ENCODE data around the gene CUL3. TPM values are rescaled to one million over a fixed set of nuclear protein-coding genes. Genes with fewer than 3 reads are reported as not detected.
A peak's percentile ranks its signal among the peaks of the same experiment; 100 is the strongest.

CUL3 gene
- total RNA-seq, 1 experiment from 2014 or later = 114 TPM

- no peaks in the 10 kb centered on the region for H3K27me3 ChIP-seq (ENCODE audit: insufficient read depth, low read length)
- H3T11ph ChIP-seq (ENCODE audit: low read length) = no peak overlapping the region
- H3K4ac ChIP-seq (ENCODE audit: low read depth, low read length) = no peak overlapping the region
- no peak overlapping the region for H3K9ac ChIP-seq (ENCODE audit: extremely low read depth, insufficient read length, low read length)
- Mint-ChIP-seq H3K4me3 (no peak overlapping the region), H3K9me3 (no peaks in the 10 kb centered on the region; a peak in 1 of 5 replicates), H3K36me3 (ENCODE audit: insufficient read depth in 1 of 3, low read depth in 3 of 3) (peaks cover 11 to 21% (median 13%) of the 10 kb centered on the region in 3 experiments; a peak in 6 of 7 replicates), H3K27ac (peak overlapping the region; percentile 9 to 64 (median 18); a peak in 2 of 7 replicates), H3K4me1 (peaks cover 42 to 48% of the 10 kb centered on the region in 2 experiments), H3K27me3 (ENCODE audit: low read depth) (no peaks in the 10 kb centered on the region)
- no peak for DNase-seq
- H4K91ac ChIP-seq (ENCODE audit: insufficient read length, low read depth, low read length) = no peak overlapping the region
- H3K79me1 ChIP-seq (ENCODE audit: insufficient read depth, low read depth, low read length, poor library complexity, severe bottlenecking) = peaks cover 8% of the 10 kb centered on the region
- H3K56ac ChIP-seq (ENCODE audit: insufficient read length, low read depth, low read length) = no peak overlapping the region
- no peak overlapping the region for H3K23ac ChIP-seq (ENCODE audit: insufficient read length, low read depth, low read length)
- H4K8ac ChIP-seq (replicated peaks; ENCODE audit: insufficient read length, low read depth, low read length) = no peak overlapping the region
- no peak overlapping the region for H2AFZ ChIP-seq (ENCODE audit: low read length)
- no peak overlapping the region for H2AK5ac ChIP-seq (ENCODE audit: insufficient read length, low read length)
- H3K4me2 ChIP-seq (ENCODE audit: insufficient read depth, insufficient read length, low read length) = no peak overlapping the region
- no peak overlapping the region for H3K18ac ChIP-seq (ENCODE audit: insufficient read length, low read depth, low read length)
- no peaks in the 10 kb centered on the region for H3K9me3 ChIP-seq (ENCODE audit: control insufficient read depth, low read depth, low read length)
- H2BK12ac ChIP-seq (ENCODE audit: insufficient read length, low read depth, low read length) = no peak overlapping the region
- H3K4me1 ChIP-seq (ENCODE audit: insufficient read depth, low read length) = no peaks in the 10 kb centered on the region
- no CpG with 5 or more reads among the region's 3 CpGs for WGBS (ENCODE audit: extremely low coverage, insufficient read length, low lambda C conversion rate)
- H4K5ac ChIP-seq (ENCODE audit: insufficient read length, low read depth, low read length) = no peak overlapping the region
- no peak overlapping the region for H2BK120ac ChIP-seq (ENCODE audit: low read depth, low read length, poor library complexity, severe bottlenecking)
- no peak for TF ChIP-seq CTCF (conservative IDR thresholded peaks at IDR 0.05)
- H3K27ac ChIP-seq (ENCODE audit: insufficient read length, low read depth, low read length) = no peak overlapping the region
- no peaks in the 10 kb centered on the region for H3K23me2 ChIP-seq (ENCODE audit: insufficient read length, low read depth, low read length, poor library complexity, severe bottlenecking)
- H4K20me1 ChIP-seq (ENCODE audit: control insufficient read depth, insufficient read depth, insufficient read length) = no peaks in the 10 kb centered on the region
- peaks cover 6% of the 10 kb centered on the region; the same call in 1 of the 2 replicates for H3K79me2 ChIP-seq (ENCODE audit: insufficient read depth, low read length)
- H3K14ac ChIP-seq (ENCODE audit: insufficient read depth, low read length) = no peak overlapping the region
- no peak overlapping the region for H2BK20ac ChIP-seq (ENCODE audit: low read depth, low read length, poor library complexity, severe bottlenecking)
- no peak overlapping the region for H2BK5ac ChIP-seq (ENCODE audit: insufficient read length, low read length)
- H2BK15ac ChIP-seq (ENCODE audit: low read depth, low read length) = no peak overlapping the region
Measured at GRCh38 chr2:224528171-224528570, 57.0 kb downstream of the CUL3 start.

All from H9 (cell line).